ENCODE measurements around the gene LMOD1.

Gene LMOD1

DNA sequence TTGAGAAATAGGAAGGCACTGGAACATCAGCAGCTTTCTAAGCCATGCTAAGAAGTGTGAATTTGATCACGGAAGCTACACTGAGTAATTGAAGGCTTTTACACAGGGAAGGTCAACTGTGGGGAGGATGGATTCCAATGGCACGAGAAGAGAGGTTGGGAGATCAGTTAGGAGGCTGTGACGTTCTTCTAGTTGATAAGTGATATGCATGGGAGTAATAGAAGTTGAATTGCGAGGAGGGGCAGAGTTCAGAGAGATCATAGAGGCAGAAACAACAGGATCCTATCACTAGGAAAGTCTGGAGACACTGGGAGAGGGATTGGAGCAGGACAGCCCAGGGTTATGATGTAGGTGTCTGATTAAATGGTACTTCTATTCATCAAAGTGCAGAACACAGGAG lies 16.2 kb downstream of the LMOD1 start:
- in situ Hi-C loops (cut with MboI; ENCODE audit: low pct_unique_long_range_greater_than_20kb, low sequenced_read_pairs, unreplicated experiment): no loop called here
- no peak for DNase-seq (ENCODE audit: low spot score)
- TF ChIP-seq, protein P1, sequence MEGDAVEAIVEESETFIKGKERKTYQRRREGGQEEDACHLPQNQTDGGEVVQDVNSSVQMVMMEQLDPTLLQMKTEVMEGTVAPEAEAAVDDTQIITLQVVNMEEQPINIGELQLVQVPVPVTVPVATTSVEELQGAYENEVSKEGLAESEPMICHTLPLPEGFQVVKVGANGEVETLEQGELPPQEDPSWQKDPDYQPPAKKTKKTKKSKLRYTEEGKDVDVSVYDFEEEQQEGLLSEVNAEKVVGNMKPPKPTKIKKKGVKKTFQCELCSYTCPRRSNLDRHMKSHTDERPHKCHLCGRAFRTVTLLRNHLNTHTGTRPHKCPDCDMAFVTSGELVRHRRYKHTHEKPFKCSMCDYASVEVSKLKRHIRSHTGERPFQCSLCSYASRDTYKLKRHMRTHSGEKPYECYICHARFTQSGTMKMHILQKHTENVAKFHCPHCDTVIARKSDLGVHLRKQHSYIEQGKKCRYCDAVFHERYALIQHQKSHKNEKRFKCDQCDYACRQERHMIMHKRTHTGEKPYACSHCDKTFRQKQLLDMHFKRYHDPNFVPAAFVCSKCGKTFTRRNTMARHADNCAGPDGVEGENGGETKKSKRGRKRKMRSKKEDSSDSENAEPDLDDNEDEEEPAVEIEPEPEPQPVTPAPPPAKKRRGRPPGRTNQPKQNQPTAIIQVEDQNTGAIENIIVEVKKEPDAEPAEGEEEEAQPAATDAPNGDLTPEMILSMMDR (IDR thresholded peaks at IDR 0.05; ENCODE audit: extremely low read depth, insufficient read depth, missing control alignments): no peak

DNA sequence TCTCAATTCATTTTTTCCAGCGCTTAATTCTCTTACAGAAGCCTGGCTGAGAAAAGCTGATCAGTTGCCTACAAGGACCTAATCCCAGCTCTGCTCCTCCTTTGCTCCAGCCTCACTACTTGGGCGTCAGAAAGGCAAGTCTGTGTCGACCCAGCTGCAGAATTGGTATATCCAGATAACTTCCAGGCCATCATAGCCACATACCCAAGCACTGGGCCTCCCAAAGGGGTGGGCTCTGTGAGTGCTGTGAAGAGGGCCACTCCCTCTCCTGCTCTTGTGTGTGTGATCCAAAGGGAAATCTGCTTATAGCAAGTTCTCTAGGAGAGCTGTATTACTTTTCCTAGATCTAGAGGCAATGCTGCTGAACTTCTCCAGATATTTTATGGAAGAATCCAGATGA lies 18.1 kb downstream of the LMOD1 start:
- DNase-seq (ENCODE audit: low spot score): no peak
- in situ Hi-C loops (cut with MboI; ENCODE audit: low pct_unique_long_range_greater_than_20kb, low sequenced_read_pairs, unreplicated experiment): no loop called here
- TF ChIP-seq, protein P1 (IDR thresholded peaks at IDR 0.05; ENCODE audit: extremely low read depth, insufficient read depth, missing control alignments): no peak

DNA sequence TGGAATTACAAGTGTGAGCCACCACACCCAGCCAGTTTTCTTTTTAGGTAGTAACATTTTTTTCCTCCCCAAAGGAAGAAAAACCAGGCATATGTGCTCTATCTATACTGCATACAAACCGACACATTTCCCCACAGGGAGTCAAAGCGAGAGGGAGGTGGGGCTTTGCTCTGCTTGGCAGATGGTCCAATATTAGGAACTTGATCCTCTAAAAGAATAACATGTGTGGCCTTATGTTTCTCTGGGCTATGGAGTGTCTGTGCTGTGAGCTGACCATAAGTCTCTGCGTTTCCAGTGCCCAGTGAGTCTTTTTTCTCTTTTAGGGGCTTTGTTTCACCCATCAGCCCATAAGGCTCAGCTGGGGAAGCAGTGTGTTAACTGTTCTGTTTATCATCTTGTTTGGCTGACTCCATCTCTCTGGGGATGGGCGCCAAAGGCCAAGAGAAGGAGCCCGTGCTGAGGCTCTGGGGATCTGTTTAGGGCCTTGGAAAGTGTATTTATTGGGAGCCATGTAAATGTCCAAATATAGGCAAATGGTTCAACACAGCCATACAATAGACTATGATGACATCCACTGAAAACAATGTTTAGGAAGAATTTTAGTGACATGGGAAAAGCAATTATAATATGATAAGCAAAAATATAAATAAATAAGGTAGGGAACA lies 20.2 kb downstream of the LMOD1 start:
- in situ Hi-C loops (cut with MboI; ENCODE audit: low pct_unique_long_range_greater_than_20kb, low sequenced_read_pairs, unreplicated experiment): no loop called here
- DNase-seq (ENCODE audit: low spot score): no peak

DNA sequence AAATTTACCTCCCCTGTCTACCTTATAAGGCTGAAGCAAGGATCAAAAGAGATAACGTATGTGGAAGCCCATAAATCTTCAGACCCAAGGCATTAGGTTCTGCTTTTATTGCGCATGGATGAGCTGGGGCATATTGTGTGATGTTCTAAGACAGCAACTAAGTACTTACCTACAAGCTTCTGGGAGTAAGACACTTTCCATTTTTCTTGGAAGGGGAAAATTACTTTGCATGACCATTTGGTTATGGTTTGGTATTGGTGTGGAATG lies 21.1 kb downstream of the LMOD1 start:
- in situ Hi-C loops (cut with MboI; ENCODE audit: low pct_unique_long_range_greater_than_20kb, low sequenced_read_pairs, unreplicated experiment): no loop called here
- DNase-seq (ENCODE audit: low spot score): no peak
- TF ChIP-seq, protein P1 (IDR thresholded peaks at IDR 0.05; ENCODE audit: extremely low read depth, insufficient read depth, missing control alignments): no peak

More for the DNA sequence above, 20.2 kb downstream of the LMOD1 start:
- TF ChIP-seq, protein P1 (IDR thresholded peaks at IDR 0.05; ENCODE audit: extremely low read depth, insufficient read depth, missing control alignments): no peak

DNA sequence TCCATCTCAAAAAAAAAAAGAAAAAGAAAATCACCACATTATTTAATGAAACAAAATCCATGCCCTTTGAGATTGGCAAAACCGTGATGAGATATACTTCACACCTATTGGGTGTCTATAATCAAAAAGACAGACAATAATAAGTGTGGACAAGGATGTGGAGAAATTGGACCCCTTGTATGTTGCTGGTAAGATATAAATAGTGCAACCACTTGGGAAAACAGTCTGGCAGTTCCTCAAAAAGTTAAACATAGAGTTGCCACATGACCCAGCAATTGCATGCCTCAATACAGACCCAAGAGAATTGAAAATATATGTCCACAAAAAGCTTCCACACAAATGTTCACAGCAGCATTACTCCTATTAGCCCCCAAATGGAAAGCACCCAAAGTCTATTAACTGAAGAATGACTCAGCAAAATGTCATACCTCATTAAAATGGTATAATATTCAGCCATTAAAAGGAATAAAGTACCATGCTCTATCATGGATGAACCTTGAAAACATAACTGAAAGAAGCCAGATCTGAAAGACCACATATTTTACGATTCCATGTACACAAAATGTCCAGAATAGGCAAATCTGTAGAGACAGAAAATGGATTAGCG lies 24.3 kb downstream of the LMOD1 start:
- in situ Hi-C loops (cut with MboI; ENCODE audit: low pct_unique_long_range_greater_than_20kb, low sequenced_read_pairs, unreplicated experiment): no loop called here
- no peak for DNase-seq (ENCODE audit: low spot score)

DNA sequence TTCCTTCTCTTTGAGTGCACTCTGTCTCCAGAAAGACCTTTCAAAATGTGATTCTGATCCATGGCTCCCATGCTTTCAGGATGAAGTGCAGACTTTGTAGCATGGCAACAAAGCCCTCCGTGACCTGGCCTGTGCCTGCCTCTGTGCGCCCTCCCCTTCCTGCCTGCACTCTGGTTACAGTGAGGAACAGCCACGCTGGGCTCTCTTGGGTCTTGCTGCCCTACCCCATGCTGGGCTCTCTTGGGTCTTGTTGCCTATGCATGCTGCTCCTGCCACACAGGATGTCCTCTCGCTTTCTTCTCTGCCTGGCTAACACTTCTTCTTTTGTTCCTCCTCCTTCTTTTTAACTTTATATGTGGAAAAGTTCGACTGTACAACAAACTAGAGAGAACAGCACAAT lies 28.0 kb downstream of the LMOD1 start:
- in situ Hi-C loops (cut with MboI; ENCODE audit: low pct_unique_long_range_greater_than_20kb, low sequenced_read_pairs, unreplicated experiment): no loop called here
- DNase-seq (ENCODE audit: low spot score): no peak
- TF ChIP-seq, protein P1 (IDR thresholded peaks at IDR 0.05; ENCODE audit: extremely low read depth, insufficient read depth, missing control alignments): no peak

More for the DNA sequence above, 24.3 kb downstream of the LMOD1 start:
- TF ChIP-seq, protein P1 (IDR thresholded peaks at IDR 0.05; ENCODE audit: extremely low read depth, insufficient read depth, missing control alignments): no peak

All from GM13977 (cell line).